ENCODE measurements around the gene ZBTB45. TPM values are rescaled to one million over a fixed set of nuclear protein-coding genes. Genes with fewer than 3 reads are reported as not detected.
A peak's percentile ranks its signal among the peaks of the same experiment; 100 is the strongest.
"Not testable (repeated sequence)": the region's sequence is repeated elsewhere in the genome, so short reads cannot be mapped to it uniquely, and the experiment has no call there.

ZBTB45 gene
- total RNA-seq, 1 donor, result 14.3 TPM

DNA sequence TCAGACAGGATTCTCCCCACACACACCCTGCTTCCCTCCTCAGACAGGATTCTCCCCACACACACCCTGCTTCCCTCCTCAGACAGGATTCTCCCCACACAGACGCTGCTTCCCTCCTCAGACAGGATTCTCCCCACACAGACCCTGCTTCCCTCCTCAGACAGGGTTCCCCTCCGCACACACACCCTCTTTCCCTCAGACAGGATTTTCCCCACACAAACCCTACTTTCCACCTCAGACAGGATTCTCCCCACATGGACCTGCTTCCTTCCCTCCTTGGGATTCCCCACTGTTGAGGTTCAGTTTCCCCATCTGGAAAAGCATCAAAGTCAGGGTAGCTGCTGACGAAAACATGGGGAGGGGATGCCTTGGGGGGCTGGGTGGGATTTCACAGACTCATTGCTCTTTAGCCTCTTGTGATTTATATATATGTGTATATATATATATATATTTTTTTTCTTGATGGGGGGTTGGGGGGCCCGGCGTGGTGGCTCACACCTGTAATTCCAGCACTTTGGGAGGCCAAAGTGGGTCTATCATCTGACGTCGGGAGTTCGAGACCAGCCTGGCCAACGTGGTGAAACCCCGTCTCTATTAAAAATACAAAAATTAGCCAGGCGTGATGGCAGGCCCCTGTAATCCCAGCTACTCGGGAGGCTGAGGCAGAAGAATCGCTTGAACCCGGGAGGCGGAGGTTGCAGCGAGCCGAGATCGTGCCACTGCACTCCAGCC, 23.2 kb upstream of the ZBTB45 start:
- DNase-seq (ENCODE audit: low read depth in 2 of 3, low spot score in 2 of 3), result not testable (repeated sequence)

DNA sequence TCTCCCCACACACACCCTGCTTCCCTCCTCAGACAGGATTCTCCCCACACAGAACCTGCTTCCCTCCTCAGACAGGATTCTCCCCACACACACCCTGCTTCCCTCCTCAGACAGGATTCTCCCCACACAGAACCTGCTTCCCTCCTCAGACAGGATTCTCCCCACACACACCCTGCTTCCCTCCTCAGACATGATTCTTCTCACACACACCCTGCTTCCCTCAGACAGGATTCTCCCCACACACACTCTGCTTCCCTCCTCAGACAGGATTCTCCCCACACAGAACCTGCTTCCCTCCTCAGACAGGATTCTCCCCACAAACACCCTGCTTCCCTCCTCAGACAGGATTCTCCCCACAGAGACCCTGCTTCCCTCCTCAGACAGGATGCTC, 19.6 kb upstream of the ZBTB45 start:
- not testable (repeated sequence) for DNase-seq (ENCODE audit: low read depth in 2 of 3, low spot score in 2 of 3)

GRCh38 chr19:58538257-58539168, 18.9 kb upstream of the ZBTB45 start:
- DNase-seq (ENCODE audit: low read depth in 2 of 3, low spot score in 2 of 3), result peak in 2 of 3 donors; percentile 83 to 91

DNA sequence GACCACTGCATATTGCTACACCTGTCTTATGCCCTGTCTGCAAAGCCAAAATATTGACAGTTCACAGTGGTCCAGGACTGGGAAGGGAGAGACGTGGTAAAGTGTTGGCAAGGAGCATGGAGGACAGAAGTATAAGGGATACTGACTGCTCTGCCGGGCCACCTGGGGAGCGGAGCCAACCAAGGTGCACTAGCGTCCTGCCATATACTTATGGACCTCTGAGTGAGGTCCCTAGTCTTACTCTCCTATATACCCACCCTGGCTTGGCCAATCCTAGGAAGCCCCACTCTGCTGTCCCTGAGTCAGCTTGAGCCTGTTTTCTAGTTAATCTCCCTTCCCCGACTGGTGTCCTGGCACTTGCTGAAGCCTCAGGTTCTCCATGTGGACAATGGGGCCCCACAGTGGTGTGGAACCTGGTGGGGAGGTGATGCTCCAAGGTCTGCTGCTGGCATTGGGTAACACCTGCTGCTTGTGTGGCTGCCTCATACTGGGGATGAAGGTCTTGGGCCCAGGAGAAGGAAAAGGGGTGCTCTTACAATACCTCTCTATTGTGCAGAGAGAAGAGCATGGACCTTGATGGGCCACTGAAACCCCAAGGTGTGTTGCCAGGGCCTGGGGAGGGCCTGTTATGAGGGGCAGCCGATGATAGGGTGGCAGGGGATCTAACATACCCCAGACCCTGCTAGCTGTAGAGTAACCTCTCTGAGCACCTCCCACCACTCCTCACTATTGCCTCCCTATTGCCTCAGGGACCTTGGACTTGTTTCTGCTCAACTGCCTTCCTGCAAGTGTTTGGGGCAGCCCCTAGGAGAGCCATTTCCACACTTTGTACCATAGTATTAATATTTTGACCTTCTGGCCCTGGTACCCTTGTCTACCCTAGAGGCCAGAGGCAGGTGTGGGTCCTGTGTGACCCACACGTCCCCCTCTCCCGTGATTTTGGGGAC, 17.5 kb upstream of the ZBTB45 start:
- DNase-seq (ENCODE audit: low read depth in 2 of 3, low spot score in 2 of 3), result no peak

GRCh38 chr19:58535857-58536256, 16.2 kb upstream of the ZBTB45 start:
- no peak for DNase-seq (ENCODE audit: low read depth in 2 of 3, low spot score in 2 of 3)

GRCh38 chr19:58531034-58531840, 11.6 kb upstream of the ZBTB45 start:
- DNase-seq (ENCODE audit: low read depth in 2 of 3, low spot score in 2 of 3), result no peak

- no peak for DNase-seq (ENCODE audit: low read depth in 2 of 3, low spot score in 2 of 3)
Measured at GRCh38 chr19:58529405-58529804, 9.8 kb upstream of the ZBTB45 start.

DNA sequence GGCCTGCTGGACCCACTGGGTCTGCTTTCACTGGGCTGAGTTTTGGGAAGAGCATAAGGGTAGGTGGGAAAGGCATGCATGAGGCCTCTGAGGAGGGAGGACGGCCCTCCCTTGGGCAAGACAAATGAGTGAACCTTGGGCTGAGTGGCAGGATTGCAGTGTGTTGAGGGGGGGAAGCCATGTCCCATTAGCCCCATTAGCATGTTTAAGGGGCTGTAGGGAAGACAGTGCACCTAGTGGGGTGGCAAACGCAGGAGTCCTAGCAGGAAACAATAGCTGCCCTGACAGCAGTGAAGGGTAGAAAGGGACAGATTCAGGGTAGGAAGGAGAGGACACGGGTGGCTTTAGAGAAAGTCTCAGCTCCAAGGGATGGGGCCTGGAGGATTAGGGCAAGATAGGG, 3.1 kb upstream of the ZBTB45 start:
- DNase-seq (ENCODE audit: low read depth in 2 of 3, low spot score in 2 of 3), result no peak

DNA sequence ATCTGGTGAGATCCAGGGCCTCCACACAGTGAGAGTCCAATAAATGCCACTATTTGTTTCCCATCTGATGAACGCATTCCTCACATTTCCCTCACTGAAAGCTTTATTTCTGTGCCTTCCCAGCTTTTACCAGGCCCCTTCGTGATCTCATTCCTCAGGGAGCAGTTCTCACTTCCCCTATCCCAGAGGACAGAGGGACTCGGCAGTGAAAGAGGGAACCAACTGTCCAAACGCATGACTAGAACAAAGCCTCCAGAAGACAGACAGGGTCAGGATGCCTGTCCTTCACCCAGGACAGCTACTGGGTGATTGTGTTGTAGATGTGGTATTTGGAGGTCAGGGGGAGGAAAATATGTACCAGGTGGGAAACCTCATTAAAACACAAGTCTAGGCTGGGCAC, 2.0 kb upstream of the ZBTB45 start:
- DNase-seq (ENCODE audit: low read depth in 2 of 3, low spot score in 2 of 3), result no peak

GRCh38 chr19:58520257-58520599, 618 bp upstream of the ZBTB45 start:
- DNase-seq (ENCODE audit: low read depth in 2 of 3, low spot score in 2 of 3), result no peak

- peak in 2 of 3 donors; percentile 65 to 78 for DNase-seq (ENCODE audit: low read depth in 2 of 3, low spot score in 2 of 3)
Measured at GRCh38 chr19:58519087-58519354, 589 bp downstream of the ZBTB45 start.

DNA sequence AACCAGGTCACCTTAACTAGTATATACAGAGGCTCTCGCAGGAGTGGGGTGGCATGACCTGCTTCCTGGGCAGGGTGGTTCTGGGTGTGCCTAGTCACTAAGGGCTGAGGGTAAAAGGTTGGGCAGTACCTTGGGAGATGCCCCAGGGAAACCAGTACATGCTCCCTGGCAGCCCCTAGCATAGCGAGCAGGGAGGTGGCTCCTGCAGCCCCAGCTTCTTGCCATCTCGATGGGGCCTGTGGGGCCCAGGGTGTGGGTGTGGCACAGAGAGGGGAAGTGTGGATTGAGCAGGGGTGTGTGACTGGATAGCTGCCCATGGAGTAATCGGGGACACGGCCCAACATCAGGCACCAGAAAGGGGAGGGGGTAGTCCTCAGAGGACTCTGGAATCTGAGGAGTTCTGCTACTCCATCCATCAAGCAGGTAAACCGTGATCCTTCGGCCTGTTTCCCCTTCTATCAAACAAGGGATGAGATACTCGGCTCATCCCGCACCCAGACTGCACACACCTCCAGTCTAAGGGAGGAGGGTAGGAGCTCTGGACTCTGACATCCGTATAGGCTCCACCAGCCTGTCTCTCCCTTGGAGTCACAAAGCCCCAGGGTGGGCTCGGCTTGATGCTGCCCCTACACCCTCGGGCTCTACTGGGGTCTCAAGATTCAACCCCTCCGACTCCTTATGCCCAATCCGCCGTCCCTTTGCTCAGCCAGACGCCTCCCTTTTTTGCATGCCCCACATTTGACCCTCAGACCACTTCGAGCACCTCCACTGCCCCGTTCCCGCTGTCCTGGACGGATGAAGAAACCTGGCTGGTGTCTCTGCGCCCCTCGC, 1.1 kb downstream of the ZBTB45 start:
- no peak for DNase-seq (ENCODE audit: low read depth in 2 of 3, low spot score in 2 of 3)

- DNase-seq (ENCODE audit: low read depth in 2 of 3, low spot score in 2 of 3), result no peak
Measured at GRCh38 chr19:58516964-58517833, 2.4 kb downstream of the ZBTB45 start.

- no peak for DNase-seq (ENCODE audit: low read depth in 2 of 3, low spot score in 2 of 3)
Measured at GRCh38 chr19:58516246-58516836, 3.3 kb downstream of the ZBTB45 start.

- DNase-seq (ENCODE audit: low read depth in 2 of 3, low spot score in 2 of 3), result no peak
Measured at GRCh38 chr19:58515259-58515658, 4.4 kb downstream of the ZBTB45 start.

DNA sequence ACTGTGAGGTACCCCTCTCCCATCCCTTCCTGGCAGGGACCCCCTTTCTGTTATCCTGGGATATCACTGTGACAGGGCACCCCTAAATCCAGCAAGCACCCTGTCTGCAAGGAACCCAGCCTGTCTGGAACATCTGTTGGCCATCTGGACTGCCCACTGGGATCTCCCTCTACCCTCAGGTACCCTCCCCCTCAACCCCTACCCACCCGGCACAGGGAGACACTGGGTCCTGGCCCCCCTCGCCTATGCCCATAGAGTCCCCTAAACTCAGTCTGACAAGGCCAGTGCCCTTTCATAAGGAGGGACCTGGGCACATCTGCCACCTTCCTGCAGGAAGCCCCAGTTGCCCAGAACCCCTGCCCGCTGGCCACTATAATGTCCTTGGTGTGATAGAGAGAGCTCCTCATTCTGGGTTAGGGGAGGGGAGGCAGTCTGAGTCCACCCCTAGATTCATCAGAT, 5.0 kb downstream of the ZBTB45 start:
- DNase-seq (ENCODE audit: low read depth in 2 of 3, low spot score in 2 of 3), result no peak

DNA sequence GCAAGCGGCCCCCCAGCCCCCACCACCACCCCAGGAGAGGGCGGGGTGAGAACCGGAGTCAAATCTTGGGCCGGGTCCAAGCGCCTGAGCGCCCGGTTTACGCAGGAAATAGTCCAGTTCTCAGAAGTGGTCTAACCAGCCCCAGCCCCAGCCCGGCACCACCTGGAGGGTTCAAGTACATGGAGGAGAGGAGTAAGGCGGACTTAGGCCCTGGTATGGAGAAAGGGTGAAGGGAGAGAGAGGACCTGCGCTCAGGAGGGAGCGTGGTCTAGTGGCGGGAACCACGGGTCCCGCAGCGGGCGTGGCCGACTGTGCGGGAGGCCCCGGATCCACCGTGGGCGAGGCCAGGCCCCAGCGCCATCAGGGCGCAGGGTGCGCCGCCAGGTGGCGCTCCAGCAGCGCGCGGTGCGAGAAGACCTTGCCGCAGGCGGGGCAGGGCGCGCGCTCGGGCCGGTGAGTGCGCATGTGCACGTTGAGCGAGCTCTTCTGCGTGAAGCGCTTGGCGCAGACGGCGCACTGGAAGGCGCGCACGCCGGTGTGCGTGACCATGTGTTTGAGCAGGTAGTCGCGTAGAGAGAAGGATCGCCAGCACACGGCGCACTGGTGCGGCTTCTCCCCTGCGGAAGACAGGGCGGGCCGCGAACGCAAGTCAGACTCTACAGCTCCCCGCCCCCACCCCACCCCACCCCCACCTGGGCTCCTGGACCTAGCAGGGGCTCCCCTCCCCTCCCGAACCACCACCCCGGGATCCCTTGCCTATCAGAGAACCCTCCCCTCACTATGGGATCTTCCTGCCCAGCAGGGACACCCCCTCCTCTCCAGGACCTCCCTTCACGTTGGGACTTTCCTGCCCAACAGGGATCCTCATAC, 5.7 kb downstream of the ZBTB45 start:
- peak; percentile 92 to 97 (median 92) for DNase-seq (ENCODE audit: low read depth in 2 of 3, low spot score in 2 of 3)

Data from hematopoietic multipotent progenitor cell (in vitro differentiated cells).